Spleen (tissue), 13 donors: Measurements from ENCODE around the gene CD8A. TPM values are rescaled to one million over a fixed set of nuclear protein-coding genes. Genes with fewer than 3 reads are reported as not detected.
"Not testable (repeated sequence)": the region's sequence is repeated elsewhere in the genome, so short reads cannot be mapped to it uniquely, and the experiment has no call there.

Experiments used
- DNase-seq: peaks from one replicate; pipeline ENCODE4 v3.0.0-alpha.2; 2020
- H3K27ac ChIP-seq, 8 donors: fragments of 200-600 bp; sonication (generic) in 7 of 8; 1 replicate in 4 of 8; 2 replicates in 4 of 8; pipeline versions ENCODE4 v1.5.0 to v1.8.0; 2016 to 2021; ENCODE audit warnings: inconsistent platforms in 4 of 8, mild to moderate bottlenecking in 4 of 8, moderate library complexity in 1 of 8
- H3K27me3 ChIP-seq, 7 donors: fragments of 200-600 bp; sonication (generic) in 6 of 7; replicated peaks in 1 of 7; 1 replicate in 4 of 7; 2 replicates in 3 of 7; pipeline versions ENCODE4 v1.5.0 to v1.8.0; 2016 to 2021; ENCODE audit warnings: inconsistent platforms in 3 of 7, mild to moderate bottlenecking in 1 of 7
- H3K36me3 ChIP-seq, 6 donors: fragments of 200-600 bp; sonication (generic) in 5 of 6; 1 replicate in 4 of 6; 2 replicates in 2 of 6; pipeline versions ENCODE4 v1.5.0 to v1.8.0; 2016 to 2021; ENCODE audit warnings: inconsistent platforms in 2 of 6
- H3K4me1 ChIP-seq, 6 donors: fragments of 200-600 bp; sonication (generic) in 5 of 6; 1 replicate in 3 of 6; 2 replicates in 3 of 6; pipeline versions ENCODE4 v1.5.0 to v1.8.0; 2016 to 2021; ENCODE audit warnings: inconsistent platforms in 3 of 6
- H3K4me3 ChIP-seq, 8 donors: fragments of 200-600 bp; sonication (generic) in 7 of 8; 1 replicate in 4 of 8; 2 replicates in 4 of 8; pipeline versions ENCODE4 v1.5.0 to v1.8.0; 2016 to 2021; ENCODE audit warnings: inconsistent platforms in 4 of 8, mild to moderate bottlenecking in 4 of 8, moderate library complexity in 2 of 8
- H3K9me3 ChIP-seq, 8 donors: fragments of 200-600 bp; sonication (generic) in 7 of 8; 1 replicate in 4 of 8; 2 replicates in 4 of 8; pipeline versions ENCODE4 v1.5.0 to v1.8.0; 2016 to 2021; ENCODE audit warnings: inconsistent platforms in 4 of 8
- POLR2A ChIP-seq, 3 donors: fragments of 450-650 bp; IDR thresholded peaks; one replicate each; pipeline ENCODE4 v1.5.1; 2017; ENCODE audit warnings: antibody characterized with exemption in 3 of 3, mild to moderate bottlenecking in 1 of 3
- POLR2AphosphoS5 ChIP-seq, 3 donors: sonication (generic); formaldehyde crosslinking; IDR thresholded peaks; one replicate each; pipeline ENCODE4 v1.5.1; 2017; ENCODE audit warnings: antibody characterized with exemption in 3 of 3
- WGBS, 5 donors: extraction: QIAGEN DNeasy Blood & Tissue Kit in 3 of 5; methylation state at CpG; one replicate each; pipeline versions ENCODE4 v1.1.5 to v1.1.7; 2013 to 2018; 5-methylcytosine and 5-hydroxymethylcytosine counted together
- intact Hi-C: fragments of 100-400 bp; cut with DNase I; formaldehyde crosslinking; loops from one replicate; pipeline ENCODE4 v1.15.0; 2023; ENCODE audit warnings: low total_unique reads
- long read RNA-seq, 2 donors: transcript quantifications; one replicate each; lab custom pipeline, GENCODE V29; 2026
- polyA plus RNA-seq, 3 donors: library from polyadenylated mRNA; stranded (reverse); fragments of 200-250 nt; gene quantifications; one replicate each; pipeline ENCODE4 v1.2.1, GENCODE V29; 2013
- total RNA-seq, 7 donors: library from RNA; depleted of rRNA in 3 of 7; stranded (reverse); fragments of >200 nt in 3 of 7; fragmentation: NEBNext Ultra II Directional in 4 of 7; extraction: Animal tissue kit (Norgen Biotek cat#: 25700) in 4 of 7; gene quantifications; one replicate each; pipeline versions ENCODE4 v1.1.0 to v1.2.1, GENCODE V29; 2016 to 2021
- donor health status: healthy with polysubstance abuse.
- donor health status: DM: no; HTN: no; CAD: no; lungs with moderate emphysema.
- donor health status: DM: no; HTN: no; CAD: no.
- donor health status: Bipolar disorder and iron deficiency.
- donor health status: healthy.
- donor health status: DM: no; HTN: no; CAD: no.
- donor health status: DM: yes; HTN: yes; CAD: no.

CD8A gene
- total RNA-seq (100 to 1,000 TPM in 4 of 7 donors, 10 to 100 TPM in 3; 91.2 to 182 (median 111) TPM), polyA plus RNA-seq (10 to 100 TPM; 14.2 to 47.8 (median 21.4) TPM)
- long read RNA-seq, donor 1, partial matches to known transcripts: 0 of 1 reads
- long read RNA-seq, donor 1, other reads (novel, unspliced or antisense): 0 of 1 reads
- long read RNA-seq, donor 2, partial matches to known transcripts: 0 of 3 reads
- long read RNA-seq, donor 2, other reads (novel, unspliced or antisense): 0 of 3 reads

GRCh38 chr2:86790676-86791572 is at the start of gene CD8A:
TSS of gene CD8A (minus strand) at chr2:86790913. CDS start at chr2:86790825, 88 bp downstream.
- Histone ChIP-seq H3K27me3 (peaks cover 0 to 63% (median 44%) of the 10 kb centered on the region in 7 donors), H3K9me3 (peaks cover 0 to 11% (median 8%) of the 10 kb centered on the region in 8 donors), H3K4me1 (peaks cover 10 to 80% (median 50%) of the 10 kb centered on the region in 6 donors), H3K27ac (peak within 1 kb of the TSS; percentile 75 to 94 (median 86)), H3K36me3 (peaks cover 0 to 15% (median 1%) of the 10 kb centered on the region in 6 donors), H3K4me3 (peak within 1 kb of the TSS; percentile 43 to 77 (median 48))
- TF ChIP-seq POLR2AphosphoS5 (IDR thresholded peaks at IDR 0.05) (peak; percentile 58 to 82 (median 71)), POLR2A (IDR thresholded peaks at IDR 0.05) (no peak)
- intact Hi-C loops: no loop called here
- 1 to 2% (median 1%) methylated on average over 21 to 57 of the region's 57 CpGs for WGBS, 5 donors
- peak; percentile 85 for DNase-seq

- intact Hi-C loops, H3K9me3 ChIP-seq, H3K36me3 ChIP-seq, DNase-seq, H3K27ac ChIP-seq, H3K27me3 ChIP-seq, H3K4me3 ChIP-seq, H3K4me1 ChIP-seq: not testable (repeated sequence)
- 77 to 91% (median 80%) methylated on average over 6 to 9 of the region's 11 CpGs for WGBS, 5 donors
These were observed 49.3 kb upstream of the CD8A start for GRCh38 chr2:86839871-86840548.

GRCh38 chr2:86839455-86839854 is 48.7 kb upstream of the CD8A start:
- H3K27ac ChIP-seq, intact Hi-C loops, H3K4me3 ChIP-seq, H3K9me3 ChIP-seq, H3K27me3 ChIP-seq, H3K4me1 ChIP-seq, DNase-seq, H3K36me3 ChIP-seq: not testable (repeated sequence)
- WGBS, 5 donors: 80 to 96% (median 89%) methylated on average over 1 to 7 of the region's 7 CpGs

GRCh38 chr2:86837714-86838113 is 47.0 kb upstream of the CD8A start:
- H3K27me3 ChIP-seq: not testable (repeated sequence)
- 10 to 59% (median 38%) methylated on average over 5 to 7 of the region's 7 CpGs for WGBS, 5 donors

GRCh38 chr2:86836915-86837695 is 46.4 kb upstream of the CD8A start:
- DNase-seq, H3K36me3 ChIP-seq, H3K9me3 ChIP-seq, H3K27me3 ChIP-seq, H3K4me1 ChIP-seq, H3K4me3 ChIP-seq, intact Hi-C loops: not testable (repeated sequence)
- peak in 1 of 3 donors; percentile 24 for TF ChIP-seq POLR2AphosphoS5 (IDR thresholded peaks at IDR 0.05)
- H3K27ac ChIP-seq: peak overlapping the region in 4 of 8 donors; percentile 27 to 56 (median 39)
- 28 to 42% (median 37%) methylated on average over 9 to 15 of the region's 19 CpGs for WGBS, 5 donors

More at GRCh38 chr2:86837714-86838113, 47.0 kb upstream of the CD8A start:
- H3K4me1 ChIP-seq, H3K4me3 ChIP-seq, intact Hi-C loops, H3K36me3 ChIP-seq, H3K9me3 ChIP-seq, DNase-seq: not testable (repeated sequence)
- H3K27ac ChIP-seq: peak overlapping the region in 2 of 8 donors; percentile 39 to 54

- H3K4me1 ChIP-seq, H3K9me3 ChIP-seq, H3K36me3 ChIP-seq, H3K4me3 ChIP-seq, H3K27me3 ChIP-seq, DNase-seq, intact Hi-C loops: not testable (repeated sequence)
- H3K27ac ChIP-seq: peak overlapping the region in 1 of 8 donors; percentile 23
- 56 to 83% (median 71%) methylated on average over 1 to 4 of the region's 4 CpGs for WGBS, 5 donors
These were observed 44.8 kb upstream of the CD8A start for GRCh38 chr2:86835548-86835889.
